ENCODE results near the gene MAP3K19.
"Not testable (repeated sequence)": the region's sequence is repeated elsewhere in the genome, so short reads cannot be mapped to it uniquely, and the experiment has no call there.

The MAP3K19 gene

DNA sequence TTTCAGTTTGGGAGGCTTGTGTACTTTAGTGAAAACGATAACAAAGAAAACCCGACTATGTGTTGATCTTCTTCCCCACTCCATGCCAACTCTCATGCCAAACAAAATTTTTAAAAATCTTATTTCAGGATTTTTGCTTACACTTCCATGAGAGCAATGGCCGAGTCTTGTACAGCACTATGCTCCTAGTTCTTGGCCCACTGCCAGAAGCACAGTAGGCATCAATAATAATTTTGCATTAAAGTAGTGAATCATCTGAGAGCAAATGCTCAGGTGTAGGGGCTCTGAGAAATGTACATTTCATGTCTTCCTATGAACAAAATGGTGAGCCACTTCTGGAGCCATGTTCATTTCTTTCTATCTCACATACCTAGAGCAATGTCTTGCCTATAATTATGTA, 62.2 kb downstream of the MAP3K19 start:
- no peak for DNase-seq (ENCODE audit: low read depth in 3 of 3)

DNA sequence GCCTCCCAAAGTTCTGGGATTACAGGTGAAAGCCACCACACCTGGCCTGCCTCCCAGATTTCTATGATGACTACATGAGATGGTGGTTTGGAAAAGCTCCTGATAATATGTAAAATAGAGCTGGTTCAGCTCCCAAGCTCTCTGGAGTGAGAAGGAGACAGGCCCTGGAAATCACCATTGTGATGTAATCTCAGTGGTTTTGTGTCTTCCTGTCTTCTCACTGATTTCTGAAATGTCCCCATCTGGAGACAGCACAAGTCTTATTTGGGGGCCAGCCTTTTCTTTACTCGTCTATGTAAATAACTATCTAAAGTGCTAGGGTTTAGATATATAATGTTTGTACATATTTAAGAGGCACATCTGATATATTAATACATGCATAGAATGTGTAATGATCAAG, 64.6 kb downstream of the MAP3K19 start:
- DNase-seq (ENCODE audit: low read depth in 3 of 3), result no peak

- no peak for DNase-seq (ENCODE audit: low read depth in 3 of 3)
Measured at GRCh38 chr2:134980639-134981038, 66.6 kb downstream of the MAP3K19 start.

- no peak for DNase-seq (ENCODE audit: low read depth in 3 of 3)
Measured at GRCh38 chr2:134979221-134979620, 68.0 kb downstream of the MAP3K19 start.

- DNase-seq (ENCODE audit: low read depth in 3 of 3), result not testable (repeated sequence)
Measured at GRCh38 chr2:134977104-134977503, 70.1 kb downstream of the MAP3K19 start.

DNA sequence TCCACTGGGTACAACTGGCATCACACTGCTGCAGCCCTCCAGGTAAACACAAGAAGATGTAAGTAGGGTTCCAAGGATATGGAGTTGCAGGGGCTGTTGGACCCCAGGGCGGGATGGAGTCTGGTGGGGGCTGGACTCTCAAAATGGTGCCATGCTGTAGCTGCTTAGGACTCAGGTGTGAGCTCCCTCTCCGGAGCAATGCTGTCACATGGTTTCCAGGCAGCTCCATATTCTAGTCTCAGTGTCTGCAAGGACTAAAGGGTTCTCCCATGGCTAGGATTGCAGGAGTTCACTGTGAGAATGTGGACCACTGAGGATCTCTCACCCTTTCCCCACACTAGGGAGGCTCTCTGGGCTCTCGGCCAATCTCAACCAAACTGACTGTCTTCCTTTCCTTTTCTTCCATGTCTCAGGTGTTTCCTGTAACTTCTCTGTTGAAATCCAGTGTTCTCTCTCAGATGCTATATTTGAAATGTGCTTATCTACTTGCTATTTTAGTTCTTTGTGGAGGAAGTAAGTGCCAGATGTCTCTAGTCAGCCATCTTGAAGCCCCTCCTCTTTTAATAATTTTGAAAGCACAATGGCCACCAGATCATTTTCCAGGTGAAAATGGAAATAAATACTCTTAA, 71.1 kb downstream of the MAP3K19 start:
- DNase-seq (ENCODE audit: low read depth in 3 of 3), result no peak

DNA sequence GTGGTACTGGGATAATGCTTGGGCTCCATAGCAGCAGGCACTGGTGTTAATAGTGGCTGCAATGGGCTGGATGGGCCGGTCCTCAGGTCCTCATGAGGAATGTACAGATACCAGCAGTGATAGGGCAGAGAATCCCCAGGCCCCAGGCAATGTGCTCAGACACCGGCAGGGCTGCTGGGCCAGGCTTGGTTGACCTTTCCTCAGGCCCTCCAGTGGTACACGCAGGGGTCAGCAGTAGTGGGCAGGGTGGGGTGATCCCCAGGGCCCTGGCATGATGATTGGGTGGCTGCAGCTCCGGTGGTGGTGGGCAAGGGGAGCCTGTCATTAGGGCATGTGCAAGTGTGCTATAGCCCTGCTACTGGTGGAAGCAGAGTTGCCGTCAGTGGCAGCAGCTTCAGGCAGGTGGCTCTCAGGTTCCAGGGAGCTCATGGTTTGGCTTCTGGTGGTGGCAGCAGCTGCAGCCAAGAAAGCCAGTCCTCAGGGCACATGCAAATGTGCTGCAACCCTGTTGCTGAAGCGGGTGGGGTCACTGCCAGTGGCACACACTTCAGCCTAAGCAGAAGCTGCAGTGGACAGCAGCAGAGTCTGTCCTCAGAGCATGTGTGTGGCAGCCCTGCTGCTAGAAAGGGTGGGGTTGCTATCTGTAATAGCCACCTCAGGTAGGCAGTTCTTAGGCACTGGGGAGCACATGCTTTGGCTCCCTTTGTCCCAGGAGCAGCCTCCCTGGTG, 71.8 kb downstream of the MAP3K19 start:
- no peak for DNase-seq (ENCODE audit: low read depth in 3 of 3)

DNA sequence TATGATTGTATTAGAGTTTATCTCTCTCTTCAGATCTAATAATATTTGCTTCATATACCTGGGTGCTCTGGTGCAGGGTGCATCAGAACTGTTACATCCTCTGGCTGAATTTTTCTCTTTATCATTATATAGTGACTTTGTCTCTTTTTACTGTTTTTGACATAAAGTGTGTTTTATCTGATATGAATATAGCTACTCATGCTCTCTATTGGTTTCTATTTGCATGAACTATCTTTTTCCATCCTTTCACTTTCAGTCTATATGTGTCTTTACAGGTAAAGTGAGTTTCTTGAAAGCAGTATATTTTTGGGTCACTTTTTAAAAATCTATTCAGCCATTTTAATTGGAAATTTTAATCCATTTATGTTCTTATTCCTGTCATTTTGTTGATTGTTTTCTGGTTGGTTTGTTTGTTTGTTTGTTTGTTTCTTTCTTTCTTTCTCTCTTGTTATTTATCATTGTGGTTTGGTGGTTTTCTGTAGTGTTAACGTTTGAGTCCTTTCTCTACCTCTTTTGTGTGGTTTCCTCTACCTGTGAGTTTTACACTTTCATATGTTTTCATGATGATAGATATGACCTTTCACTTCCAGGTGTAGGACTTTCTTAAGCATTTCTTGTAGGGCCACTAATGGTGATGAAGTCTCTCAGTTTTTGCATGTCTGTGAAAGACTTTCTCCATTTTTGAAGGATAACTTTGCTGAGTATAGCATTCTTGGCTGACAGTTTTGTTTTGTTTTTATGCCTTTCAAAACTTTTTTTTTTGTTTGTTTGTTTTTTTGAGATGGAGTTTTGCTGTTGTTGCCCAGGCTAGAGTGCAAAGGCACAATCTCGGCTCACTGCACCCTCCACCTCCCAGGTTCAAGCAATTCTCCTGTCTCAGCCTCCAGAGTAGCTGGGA, 73.8 kb downstream of the MAP3K19 start:
- no peak for DNase-seq (ENCODE audit: low read depth in 3 of 3)

- not testable (repeated sequence) for DNase-seq (ENCODE audit: low read depth in 3 of 3)
Measured at GRCh38 chr2:134967166-134967565, 80.1 kb downstream of the MAP3K19 start.

DNA sequence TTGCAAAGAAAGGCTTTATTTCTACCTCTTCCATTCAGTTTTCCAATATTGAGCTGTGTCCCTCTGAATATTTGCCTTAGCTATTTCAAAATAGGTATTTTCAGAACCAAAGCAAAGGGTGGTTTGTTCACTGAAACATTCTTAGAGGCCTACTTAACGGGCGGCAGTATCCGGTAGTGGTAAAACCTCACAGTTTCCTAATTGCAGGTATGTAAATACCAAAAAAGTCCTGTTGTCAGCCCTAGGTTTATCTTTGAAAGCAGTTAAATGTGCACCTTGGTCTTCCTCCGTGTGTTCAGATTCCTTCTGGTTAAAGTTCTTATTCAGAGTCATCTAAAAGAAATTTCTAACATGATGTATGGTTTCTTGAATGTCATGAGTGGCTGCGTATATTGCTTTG, 89.8 kb downstream of the MAP3K19 start:
- DNase-seq (ENCODE audit: low read depth in 3 of 3), result no peak

- DNase-seq (ENCODE audit: low read depth in 3 of 3), result no peak
Measured at GRCh38 chr2:134955744-134956143, 91.5 kb downstream of the MAP3K19 start.

DNA sequence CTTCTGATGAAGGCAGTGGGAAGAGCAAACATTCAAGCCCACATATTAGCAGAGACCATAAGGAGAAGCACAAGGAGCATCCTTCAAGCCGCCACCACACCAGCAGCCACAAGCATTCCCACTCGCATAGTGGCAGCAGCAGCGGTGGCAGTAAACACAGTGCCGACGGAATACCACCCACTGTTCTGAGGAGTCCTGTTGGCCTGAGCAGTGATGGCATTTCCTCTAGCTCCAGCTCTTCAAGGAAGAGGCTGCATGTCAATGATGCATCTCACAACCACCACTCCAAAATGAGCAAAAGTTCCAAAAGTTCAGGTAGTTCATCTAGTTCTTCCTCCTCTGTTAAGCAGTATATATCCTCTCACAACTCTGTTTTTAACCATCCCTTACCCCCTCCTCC, 93.2 kb downstream of the MAP3K19 start:
- no peak for DNase-seq (ENCODE audit: low read depth in 3 of 3)

DNA sequence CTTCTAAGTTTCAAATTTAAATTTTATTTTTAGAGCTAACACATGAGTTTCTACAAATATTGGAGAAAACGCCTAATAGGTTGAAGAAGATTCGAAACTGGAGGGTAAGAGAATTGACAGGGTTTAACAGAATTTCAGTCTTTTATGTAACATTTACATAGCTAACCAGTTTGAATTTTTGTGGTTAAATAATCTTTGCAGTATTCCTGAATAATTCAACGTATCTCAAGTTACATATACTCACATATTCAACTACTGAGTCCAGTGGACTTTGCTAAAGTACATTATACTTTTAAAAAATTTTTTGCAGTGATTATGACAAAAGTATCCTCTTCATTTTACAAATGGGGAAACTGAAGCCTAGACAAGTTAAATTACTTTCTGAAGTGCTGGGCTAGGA, 94.6 kb downstream of the MAP3K19 start:
- no peak for DNase-seq (ENCODE audit: low read depth in 3 of 3)

DNA sequence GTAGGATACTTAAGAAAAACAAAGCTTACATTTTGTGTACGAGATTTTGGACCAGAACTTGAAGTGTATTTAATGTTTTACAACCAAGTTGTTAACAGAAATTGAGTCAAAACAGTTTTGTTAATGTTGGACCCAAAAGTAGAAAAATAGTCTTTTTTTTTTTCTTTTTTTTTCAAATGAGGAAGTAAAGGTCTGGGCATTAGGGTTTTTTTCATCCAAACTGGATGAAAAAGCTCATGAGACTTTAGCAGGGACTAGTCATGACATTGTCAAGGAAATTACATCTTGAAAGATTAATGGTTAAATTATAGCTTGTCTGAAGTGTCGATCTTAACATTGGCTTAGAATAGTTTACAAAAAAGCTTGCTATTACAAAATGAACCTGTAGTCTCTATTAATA, 96.4 kb downstream of the MAP3K19 start:
- DNase-seq (ENCODE audit: low read depth in 3 of 3), result no peak

- no peak for DNase-seq (ENCODE audit: low read depth in 3 of 3)
Measured at GRCh38 chr2:134949981-134950708, 97.1 kb downstream of the MAP3K19 start.

- no peak for DNase-seq (ENCODE audit: low read depth in 3 of 3)
Measured at GRCh38 chr2:134946073-134946472, 101.2 kb downstream of the MAP3K19 start.

- no peak for DNase-seq (ENCODE audit: low read depth in 3 of 3)
Measured at GRCh38 chr2:134944975-134945374, 102.3 kb downstream of the MAP3K19 start.

- DNase-seq (ENCODE audit: low read depth in 3 of 3), result no peak
Measured at GRCh38 chr2:134943540-134943939, 103.7 kb downstream of the MAP3K19 start.

DNA sequence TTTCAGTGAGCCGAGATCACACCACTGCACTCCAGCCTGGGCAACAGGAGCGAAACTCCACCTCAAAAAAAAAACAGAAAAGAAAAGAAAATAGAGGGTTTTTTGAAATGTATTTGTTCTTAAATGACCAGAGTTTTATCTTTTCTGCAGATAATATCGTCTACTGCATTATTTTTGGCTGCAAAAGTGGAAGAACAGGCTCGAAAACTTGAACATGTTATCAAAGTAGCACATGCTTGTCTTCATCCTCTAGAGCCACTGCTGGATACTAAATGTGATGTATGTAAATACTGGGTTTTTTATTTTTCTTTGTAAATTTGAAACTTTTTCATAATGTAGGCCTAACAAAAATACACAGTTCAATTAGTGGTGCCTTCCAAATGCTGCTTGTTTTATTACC, 110.6 kb downstream of the MAP3K19 start:
- no peak for DNase-seq (ENCODE audit: low read depth in 3 of 3)

- no peak for DNase-seq (ENCODE audit: low read depth in 3 of 3)
Measured at GRCh38 chr2:134934641-134935040, 112.6 kb downstream of the MAP3K19 start.

- DNase-seq (ENCODE audit: low read depth in 3 of 3), result no peak
Measured at GRCh38 chr2:134934150-134934549, 113.1 kb downstream of the MAP3K19 start.

GRCh38 chr2:134933732-134934131, 113.5 kb downstream of the MAP3K19 start:
- DNase-seq (ENCODE audit: low read depth in 3 of 3), result no peak
